ENCODE results near the gene ANAPC15.
A peak's percentile ranks its signal among the peaks of the same experiment; 100 is the strongest.

Gene ANAPC15

DNA sequence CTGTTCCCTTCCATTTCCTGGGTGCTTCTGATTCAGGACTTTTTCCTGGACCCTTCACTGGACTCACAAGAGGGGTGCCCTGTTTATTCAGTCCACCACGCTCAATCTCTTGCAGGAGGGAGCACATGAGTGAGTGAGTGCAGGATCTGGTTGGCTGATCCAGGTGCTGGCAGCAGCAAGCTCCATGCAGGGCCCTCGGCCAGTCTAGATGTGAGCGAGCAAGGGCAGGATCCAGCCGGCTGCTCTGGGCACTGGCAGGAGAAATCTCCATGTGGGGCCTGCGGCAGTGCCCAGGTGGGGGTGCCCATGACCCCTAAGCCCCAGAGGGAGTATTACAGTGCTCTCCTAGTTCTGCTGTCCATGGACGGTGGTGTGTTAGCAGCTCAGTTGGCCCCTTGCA, 11.6 kb upstream of the ANAPC15 start:
- no peak for DNase-seq

DNA sequence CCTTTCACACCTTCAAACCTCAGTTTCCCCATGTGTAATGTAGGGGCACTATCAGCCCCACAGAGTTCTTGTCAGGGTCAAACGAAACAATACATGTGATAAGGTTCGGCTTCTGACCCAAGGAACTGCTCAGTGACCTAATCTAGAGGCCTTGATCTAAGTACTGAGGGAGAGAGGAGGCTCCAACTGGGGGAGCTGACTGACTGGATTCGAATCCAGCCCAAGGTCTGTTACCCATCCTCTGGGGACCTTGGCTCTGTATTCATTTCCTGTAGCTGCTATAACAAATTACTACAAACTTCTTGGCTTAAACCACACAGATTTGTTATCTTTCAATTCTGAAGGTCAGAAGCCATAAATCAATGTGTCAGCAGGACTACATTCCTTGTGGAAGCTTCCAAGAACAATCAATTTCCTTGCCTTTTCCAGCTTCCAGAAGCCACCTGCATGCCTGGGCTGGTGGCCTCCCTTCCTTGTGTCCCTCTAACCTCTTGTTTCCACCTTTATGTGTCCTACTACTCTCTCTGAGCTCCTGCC, 10.7 kb upstream of the ANAPC15 start:
- no peak for DNase-seq

DNA sequence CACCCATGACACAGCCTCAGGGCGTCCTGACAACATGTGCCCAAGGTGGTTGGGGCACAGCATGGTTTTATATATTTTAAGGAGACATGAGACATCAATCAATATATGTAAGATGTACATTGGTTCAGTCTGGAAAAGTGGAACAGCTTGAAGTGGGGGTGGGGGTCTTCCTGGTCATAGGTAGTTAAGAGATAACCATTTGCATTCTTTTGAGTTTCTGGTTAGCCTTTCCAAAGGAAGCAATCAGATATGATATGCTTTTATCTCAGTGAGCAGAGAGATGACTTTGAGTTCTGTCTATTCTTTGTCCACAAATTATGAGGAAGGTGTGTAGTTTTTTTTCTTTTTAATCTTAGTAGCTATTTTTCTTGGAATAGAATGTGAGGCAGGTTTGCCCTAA, 10.1 kb upstream of the ANAPC15 start:
- DNase-seq: no peak

DNA sequence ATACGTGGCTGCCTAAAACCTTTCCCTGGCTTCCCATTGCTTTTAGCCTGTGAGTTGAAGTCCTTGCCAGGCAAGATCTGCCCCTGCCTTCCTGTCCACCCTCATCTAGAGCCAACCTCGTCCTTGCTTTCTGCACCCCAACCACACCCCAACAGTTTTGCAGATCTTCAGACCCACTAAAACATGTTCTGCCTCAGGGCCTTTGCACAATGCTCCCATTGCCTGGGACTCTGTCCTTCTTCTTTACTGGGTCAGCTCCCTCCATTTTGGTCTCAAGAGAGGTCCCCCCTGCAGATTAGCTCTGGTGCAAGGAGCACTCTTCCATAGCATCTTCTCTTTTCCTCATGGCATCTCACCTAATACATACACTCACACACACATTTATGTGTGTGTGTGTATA, 8.4 kb upstream of the ANAPC15 start:
- no peak for DNase-seq

DNA sequence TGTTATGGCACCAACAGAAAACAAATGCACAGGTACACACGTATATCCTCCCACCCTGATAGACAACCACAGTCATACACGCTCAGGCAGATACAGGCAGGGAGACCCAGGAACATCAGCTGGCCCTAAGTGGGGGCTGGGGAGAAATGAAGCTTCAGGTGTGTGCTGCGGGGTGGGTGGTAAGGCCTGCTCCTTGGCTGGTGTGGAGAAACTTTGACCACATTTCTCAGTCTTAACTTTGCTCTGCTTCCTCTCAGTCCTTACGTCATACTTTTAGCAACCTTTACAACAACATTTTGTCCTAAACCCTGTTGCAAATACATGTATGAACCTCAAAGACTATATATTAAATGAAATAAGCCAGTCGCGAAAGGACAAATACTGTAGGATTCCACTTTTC, 6.7 kb upstream of the ANAPC15 start:
- DNase-seq: no peak

DNA sequence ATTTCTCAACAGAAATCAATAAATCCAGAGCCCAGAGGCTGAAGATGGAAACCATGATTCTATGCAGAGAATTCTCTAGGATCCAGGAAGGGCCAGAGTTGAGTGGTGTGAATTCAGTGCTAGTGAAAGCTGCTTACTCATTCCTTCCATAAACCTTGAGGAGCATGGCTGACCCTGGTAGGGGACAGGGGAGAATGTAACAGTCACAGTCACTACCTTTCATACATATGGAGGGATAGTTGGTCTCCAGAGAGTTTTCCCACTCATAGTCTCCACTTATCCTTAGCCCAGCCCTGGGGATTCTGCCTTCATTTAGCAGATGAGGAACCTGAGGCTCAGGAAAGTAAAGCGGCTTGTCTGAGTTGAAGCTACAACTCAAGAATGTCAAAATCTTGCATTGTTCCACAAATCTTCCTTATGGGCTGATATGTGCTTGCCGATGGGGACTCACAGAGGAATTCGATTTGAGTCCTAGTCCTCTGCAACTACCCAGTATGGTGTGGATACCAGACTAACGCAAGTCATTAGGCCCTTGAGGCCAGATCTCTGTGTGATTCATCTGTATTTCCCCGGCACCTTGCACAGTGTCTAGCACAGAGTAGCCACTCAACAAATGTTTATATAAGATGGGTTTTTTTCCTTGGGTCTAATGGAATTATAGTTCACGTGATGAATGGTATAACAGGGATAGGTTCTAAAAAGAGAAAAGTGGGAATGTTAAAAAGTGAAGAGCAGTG, 3.7 kb upstream of the ANAPC15 start:
- no peak for DNase-seq

DNA sequence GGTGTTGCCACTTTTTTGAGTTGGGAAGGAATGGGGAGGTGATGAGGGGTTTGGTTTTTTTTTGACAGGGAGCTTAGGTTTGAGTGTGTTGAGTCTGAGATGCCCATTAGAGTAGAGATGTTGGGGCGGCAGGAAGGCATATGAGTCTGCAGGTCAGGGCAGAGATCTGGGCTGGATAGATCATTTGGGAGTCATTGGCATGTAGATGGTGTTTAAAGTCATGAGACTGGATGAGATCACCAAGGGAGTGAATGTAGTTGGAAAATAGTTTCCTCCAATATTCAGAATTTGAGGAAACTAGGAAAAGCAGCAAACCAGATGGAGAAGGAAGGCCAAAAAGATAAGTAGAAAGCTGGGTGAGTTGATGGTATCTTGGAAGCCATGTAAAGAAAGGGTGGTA, 2.1 kb upstream of the ANAPC15 start:
- DNase-seq: no peak

DNA sequence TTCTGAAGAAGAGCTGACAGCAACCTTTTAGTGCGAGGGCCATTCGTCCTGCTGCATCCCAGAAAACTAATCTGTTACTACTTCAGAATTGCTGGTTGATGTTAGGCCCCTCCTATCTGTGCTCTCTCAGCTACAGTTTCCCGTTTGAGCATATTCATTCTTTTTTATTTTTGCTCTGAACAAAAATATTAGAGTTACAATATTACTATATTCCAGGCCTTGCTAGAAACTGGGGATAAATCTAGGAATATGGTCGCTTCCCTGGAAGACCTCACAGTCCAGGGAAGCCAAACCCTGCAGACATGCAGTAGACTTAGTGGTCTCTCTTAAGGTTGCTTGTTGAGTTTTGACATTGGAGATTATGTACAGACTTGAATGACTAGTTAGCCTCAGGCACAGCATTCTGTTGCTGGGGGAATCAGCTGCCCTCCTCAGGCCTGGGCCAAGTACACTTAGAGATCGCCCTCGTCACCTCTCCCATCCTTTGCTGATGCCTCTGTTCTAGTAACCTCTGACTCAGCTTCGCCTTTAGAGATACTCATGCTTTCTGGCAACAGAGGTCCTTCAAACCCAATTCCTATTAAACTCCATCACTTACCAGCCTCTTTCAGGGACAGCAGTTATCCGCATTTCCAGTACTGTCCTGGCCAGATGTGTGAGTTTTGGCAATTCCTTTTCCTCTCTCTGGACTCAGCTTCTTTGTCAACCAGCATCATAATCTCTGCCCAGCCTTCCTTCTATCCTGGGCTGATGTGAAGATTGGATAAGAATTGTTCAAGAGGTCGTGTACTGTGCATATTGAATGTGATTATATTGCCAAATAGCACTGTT, 698 bp upstream of the ANAPC15 start:
- DNase-seq: no peak

DNA sequence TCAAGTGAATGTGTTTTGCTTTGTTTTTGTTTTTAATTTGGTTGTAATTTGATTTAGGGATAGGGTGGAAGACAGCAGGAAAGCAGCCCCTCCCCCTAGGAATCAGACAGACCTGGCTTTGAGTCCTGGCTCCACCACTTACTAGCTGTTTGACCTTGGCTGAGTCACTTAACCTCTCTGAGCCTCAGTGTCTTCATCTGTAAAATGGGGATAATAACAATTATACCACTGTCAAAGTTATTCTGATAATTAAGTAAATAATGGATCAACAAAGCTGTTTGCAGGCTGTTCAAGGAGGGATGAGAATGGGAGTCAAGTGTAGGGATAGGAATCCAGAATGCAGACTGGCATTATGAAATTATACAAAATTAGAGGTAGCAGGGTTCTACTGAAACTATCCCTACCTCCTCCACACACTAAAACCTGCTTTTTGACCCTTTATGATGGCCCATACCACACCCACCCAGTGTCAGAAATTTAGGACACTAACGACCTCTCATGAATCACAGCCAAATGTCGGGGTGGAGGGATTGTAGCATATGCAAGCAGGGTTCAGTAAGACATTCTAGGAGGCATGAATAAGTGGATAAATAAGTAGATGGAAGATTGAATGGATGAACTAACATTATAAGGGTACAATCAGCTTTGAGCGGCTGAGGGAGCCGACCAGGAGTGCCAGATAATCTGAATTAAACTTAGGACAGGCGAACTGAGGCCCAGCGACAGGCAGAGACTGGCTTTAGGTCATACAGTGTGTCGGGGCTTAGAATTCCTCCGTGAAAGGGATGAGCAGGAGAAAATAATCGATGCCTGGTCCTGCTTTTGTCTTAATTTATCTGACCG, 974 bp downstream of the ANAPC15 start:
- DNase-seq: no peak

DNA sequence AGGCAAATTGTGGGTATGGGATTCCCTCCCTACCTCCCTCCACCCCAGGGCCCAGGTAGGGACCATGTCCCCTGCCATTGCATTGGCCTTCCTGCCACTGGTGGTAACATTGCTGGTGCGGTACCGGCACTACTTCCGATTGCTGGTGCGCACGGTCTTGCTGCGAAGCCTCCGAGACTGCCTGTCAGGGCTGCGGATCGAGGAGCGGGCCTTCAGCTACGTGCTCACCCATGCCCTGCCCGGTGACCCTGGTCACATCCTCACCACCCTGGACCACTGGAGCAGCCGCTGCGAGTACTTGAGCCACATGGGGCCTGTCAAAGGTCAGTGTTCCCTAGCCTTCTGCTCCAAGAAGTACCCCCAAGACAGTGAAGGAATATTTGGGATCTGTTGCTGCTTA, 6.6 kb downstream of the ANAPC15 start, which contains the start of gene TOMT:
Gene TOMT, plus strand, starts transcription at position 37 of the 400 bp plus-strand sequence. Its CDS starts 28 bp downstream, at position 65.
- no peak for DNase-seq

DNA sequence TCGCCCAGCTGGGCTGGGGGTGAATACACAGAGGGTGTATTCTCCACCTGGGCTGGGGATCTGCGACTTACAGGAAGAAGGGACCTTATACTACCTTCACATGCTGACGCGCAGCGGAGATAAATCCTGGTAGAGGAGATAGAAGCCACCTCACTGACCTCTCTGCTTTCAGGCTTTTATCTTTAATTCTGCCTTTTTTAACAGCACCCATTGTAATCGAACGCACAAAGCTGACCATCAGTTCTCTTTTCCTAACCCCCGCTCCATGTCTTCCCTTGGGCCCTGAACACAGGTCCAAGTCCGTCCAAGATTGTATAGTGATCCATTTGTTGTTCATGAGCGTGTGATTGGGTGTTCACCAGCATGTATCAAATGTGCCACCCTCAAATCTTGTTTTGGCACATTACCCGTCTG, 8.7 kb downstream of the ANAPC15 start:
- DNase-seq: no peak

DNA sequence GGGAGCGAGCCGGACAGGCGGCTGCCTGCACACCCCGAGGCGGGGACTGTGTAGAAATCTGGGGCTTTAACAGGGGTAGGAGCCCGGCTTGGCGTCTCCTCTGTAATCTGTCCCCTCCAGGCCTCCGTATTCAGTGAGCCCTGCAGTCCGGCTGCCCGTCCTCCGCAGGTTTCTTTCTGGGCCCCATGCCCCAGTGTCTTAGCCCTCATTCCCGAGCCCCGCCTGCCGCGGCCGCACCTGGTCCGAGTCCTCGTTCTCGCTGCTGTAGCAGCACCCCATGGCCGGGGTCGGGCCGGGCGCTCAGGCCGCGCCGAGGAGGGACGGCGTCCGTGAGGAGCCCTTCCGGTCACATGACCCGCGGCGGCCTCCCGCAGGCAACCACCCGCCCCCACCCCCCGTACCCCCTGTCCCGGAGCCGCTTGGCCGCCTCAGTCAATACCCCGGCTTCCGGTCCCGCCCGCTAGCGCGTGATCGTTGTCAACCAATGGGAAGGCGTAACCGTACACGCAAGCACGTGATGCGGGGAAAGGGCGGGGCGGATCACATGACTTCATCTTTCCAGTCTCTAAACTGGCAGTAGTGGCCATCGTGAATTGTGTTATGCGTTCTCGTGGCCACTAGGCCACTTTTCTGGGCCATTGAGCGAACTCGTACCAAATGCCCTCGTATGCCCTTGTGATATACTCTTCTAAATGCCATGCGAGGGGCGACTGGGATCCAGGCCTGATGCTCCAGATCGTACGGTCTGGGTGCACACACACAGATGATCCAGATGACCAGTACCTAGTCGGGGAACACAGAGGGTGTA, 9.3 kb downstream of the ANAPC15 start, which contains the start of gene LAMTOR1:
Gene LAMTOR1, minus strand, starts transcription at position 352 of the 808 bp plus-strand sequence. Its CDS starts 73 bp downstream, at position 279.
- peak; percentile 99 for DNase-seq

DNA sequence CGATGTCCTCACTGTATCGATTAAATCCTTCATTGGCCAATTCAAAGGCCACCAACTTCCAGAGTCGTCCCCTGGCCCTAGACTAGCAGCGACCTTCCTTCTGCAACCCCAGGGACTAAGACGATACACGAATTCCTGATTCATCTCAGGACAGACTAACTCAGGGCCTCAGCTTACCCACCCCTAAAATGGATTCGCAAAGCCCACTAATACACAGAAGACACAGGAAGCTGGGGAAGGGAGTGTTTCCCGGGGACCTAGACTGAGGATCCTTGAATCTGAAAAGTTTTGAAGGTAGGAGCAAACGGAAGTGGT, 9.9 kb downstream of the ANAPC15 start:
- no peak for DNase-seq

DNA sequence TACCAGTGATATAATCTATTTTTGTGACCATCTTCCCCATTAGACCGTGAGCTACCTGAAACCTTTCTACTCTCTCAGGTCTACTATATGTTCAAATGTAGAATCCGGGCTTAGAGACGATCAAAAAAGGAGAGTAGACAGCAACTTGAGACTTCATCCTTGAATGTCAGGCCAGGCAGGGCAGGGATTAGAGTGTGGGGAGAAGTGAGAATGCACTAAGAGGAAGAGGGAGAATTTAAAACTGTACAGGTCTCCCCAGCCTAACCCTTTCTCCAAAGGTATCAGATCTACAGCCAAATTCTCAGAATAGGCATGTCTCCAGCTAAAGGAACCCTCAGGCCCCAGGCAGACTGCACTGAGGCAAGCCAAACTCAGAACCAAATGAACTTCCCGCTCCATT, 10.3 kb downstream of the ANAPC15 start:
- DNase-seq: no peak

DNA sequence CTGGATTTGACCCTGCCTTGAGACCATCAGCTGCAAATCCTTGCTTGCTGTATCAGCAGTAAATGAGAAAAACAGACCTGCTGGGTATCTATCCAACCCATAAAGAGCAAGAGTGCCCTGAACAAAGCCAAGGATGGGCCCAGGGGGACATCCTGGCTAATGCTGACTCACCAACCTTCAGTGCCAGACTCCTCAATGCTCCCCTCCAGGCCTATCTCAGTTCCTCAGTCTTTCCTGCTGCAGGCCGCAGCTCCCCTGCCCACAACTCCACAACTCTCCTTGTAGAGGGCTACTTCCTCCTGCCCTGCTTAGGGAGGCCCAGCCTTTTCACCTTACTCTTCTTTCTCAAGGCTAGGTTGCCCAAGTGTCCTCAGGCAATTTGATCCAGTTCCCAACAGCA, 12.0 kb downstream of the ANAPC15 start:
- no peak for DNase-seq

DNA sequence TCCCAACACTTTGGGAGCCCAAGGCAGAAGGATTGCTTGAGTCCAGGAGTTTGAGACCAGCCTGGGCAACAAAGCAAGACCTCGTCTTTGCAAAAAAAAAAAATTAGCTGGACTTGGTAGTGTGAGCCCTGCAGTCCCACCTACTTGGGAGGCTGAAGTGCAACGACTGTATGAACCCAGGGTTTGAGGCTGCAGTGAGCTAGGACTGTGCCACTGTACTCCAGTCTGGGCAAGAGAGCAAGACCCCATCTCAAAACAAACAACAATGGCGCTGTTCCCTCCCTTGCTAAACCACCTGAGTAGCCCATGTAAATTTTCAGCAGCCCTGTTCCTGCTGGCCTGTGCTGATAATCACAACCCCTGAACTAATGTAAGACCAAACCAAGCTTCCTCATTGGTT, 12.5 kb downstream of the ANAPC15 start:
- DNase-seq: no peak

DNA sequence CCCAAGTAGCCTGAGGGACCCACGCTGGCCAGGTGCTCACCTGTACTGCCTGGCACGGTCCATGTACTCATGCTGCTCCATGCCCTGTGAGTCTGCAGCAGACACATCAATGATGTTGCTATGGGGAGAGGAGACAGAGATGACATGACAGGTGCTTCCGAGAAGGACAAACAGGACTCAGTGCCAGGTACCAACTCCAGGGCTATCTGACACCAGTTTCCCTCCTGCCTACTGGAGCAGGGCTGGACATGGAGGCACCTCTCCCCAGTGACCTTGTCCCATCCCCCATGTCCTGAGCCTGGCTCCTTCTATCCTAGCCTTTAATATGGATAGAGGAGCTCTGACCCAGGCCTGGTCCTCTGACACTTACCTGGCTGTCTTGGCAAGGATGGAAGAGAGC, 13.8 kb downstream of the ANAPC15 start:
- DNase-seq: no peak

DNA sequence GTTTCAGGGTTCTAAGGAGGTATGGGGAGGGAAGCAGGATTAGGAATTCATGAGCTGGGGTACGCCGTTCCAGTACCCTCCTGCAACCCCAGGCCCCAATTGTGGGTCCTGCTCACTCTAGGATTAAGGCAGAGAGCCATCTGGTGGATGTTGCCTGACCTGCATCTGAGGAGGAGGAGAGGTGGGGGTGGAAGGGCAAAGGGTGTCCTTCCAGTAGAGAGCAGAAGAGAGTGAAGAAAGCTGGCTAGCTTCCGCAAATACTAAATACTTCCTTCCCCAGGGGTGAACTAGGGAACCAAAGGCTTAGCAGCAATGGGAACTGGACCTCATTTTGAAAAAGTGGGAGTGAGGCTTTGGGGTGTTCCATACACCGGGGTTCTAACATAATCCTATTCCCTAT, 21.2 kb downstream of the ANAPC15 start:
- DNase-seq: peak; percentile 31

DNA sequence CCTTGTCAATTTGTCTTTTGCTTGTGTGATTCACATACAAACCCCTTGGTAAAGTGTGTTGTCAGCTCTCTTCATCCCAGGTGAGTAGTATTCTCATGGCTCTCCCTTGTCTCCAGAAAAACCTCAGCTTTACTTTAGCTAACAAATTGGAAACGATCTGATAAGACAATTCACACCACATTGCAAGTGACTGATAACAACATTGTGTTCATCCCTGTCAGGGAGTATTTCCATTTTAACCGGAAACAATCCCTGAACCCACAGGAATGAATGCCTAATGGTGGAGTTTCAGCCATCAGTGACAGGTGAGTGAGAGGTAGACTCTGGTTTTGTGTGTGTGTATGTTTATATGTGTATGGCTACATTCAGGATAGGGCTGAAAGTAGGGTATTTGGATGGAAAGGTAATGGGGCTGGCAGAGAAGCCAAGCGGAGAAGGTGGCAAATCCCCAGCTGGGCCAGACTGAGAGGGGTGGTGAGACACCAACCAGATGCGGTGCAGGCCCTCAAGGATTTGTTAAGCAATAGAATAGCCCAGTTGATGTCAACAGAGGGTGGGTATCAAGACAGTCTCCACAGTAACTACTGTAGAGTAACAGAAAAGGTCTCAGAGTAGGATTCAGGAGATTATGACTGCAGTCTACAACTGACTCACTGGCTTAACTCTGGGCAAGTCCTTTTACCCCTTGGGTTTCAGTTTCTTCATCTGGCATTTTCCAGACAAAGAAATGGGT, 24.3 kb downstream of the ANAPC15 start:
- DNase-seq: no peak

DNA sequence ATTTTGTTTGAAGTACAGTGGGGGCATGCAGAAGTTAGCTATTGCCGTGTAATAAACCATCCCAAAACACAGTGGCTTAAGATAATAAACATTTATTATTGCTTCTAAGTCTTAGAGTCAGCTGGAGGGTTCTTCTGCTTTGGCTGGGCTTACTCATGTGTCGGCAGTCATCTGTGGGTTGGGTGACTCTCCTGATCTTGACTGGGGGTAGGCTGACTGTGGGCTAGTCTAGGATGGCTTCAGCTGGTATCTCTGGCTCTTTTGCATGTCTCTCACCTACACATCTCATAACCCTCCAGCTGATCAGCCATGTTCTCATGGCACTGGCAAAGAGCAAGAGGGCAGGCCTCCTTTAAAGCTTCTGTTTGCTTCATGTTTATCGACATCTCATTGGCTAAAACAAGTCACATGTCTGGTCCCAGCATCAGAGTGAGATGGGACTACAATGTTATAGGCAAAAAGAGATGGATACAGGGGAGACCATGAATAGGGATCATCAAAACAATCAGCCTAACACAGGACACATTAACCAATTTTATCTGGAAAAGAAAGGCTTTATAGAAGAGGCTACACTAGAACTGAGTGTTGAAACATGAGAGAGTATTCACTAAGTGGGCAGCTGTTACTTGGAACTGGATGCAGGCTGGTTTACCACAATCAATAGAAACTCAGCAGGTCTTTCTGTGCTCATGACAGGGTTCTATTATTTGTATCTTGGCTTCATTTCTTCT, 26.7 kb downstream of the ANAPC15 start:
- no peak for DNase-seq

DNA sequence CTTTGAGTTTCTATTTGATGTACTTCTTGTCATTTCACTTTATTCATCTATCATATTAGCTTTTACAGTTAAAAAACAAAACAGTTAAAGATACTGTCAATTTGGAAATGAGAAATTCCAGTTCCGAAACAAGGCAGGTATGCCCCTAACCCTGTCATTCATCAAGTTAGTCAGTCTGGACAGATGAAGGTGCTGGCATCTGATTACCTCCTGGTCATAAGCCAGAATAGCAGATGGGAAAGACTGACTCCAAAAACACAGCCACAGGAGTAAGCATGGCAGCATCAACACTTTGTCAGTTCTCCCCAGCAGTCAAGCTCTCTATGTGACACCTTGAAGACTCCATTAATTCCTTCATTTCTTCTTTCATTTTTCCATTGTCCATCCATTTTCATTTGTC, 27.5 kb downstream of the ANAPC15 start:
- DNase-seq: no peak

All from NCI-H1105 (cell line).